H1 (cell line): ENCODE measurements around the gene CHD3.

Source experiments
- ASH2L ChIP-seq: fragments of 200-600, 300-600 bp; sonication (generic); IDR thresholded peaks from one replicate; pipeline ENCODE4 v1.7.1; 2017; ENCODE audit warnings: low read length
- EGR1 ChIP-seq: IDR thresholded peaks from 2 replicates; pipeline ENCODE4 v1.6.1; 2011; ENCODE audit warnings: low read depth, low read length, borderline replicate concordance
- EP300 ChIP-seq, 2 experiments: IDR thresholded peaks; 1 replicate in 1 of 2; 2 replicates in 1 of 2; pipeline ENCODE4 v1.6.1; 2011 to 2012; ENCODE audit warnings: low read depth in 2 of 2, low read length in 2 of 2, mild to moderate bottlenecking in 2 of 2, borderline replicate concordance in 1 of 2, inconsistent platforms in 1 of 2, moderate library complexity in 1 of 2
- EZH2 ChIP-seq: fragments of 200-600 bp; sonication (generic); IDR thresholded peaks from 2 replicates; pipeline ENCODE4 v1.7.1; 2012; ENCODE audit warnings: low read depth, mild to moderate bottlenecking, moderate library complexity, low read length, inconsistent platforms; ENCODE audit not compliant: severe bottlenecking
- POLR2A ChIP-seq, 2 experiments: IDR thresholded peaks; 1 replicate in 1 of 2; 2 replicates in 1 of 2; pipeline ENCODE4 v1.6.1; 2011; ENCODE audit warnings: low read depth in 2 of 2, low read length in 2 of 2, mild to moderate bottlenecking in 2 of 2; ENCODE audit errors: control extremely low read depth in 1 of 2
- POU5F1 ChIP-seq: IDR thresholded peaks from 2 replicates; pipeline ENCODE4 v1.6.1; 2011; ENCODE audit warnings: low read depth, mild to moderate bottlenecking, low read length, moderate library complexity
- SRF ChIP-seq: IDR thresholded peaks from 2 replicates; pipeline ENCODE4 v1.6.1; 2011; ENCODE audit warnings: mild to moderate bottlenecking, low read depth, low read length, moderate library complexity
- TAF1 ChIP-seq: IDR thresholded peaks from 2 replicates; pipeline ENCODE4 v1.6.1; 2011; ENCODE audit warnings: mild to moderate bottlenecking, low read depth, low read length
- TF ChIP-seq, protein P1 (sequence below), 3 experiments: IDR thresholded peaks; 1 replicate in 2 of 3; 2 replicates in 1 of 3; pipeline versions ENCODE4 v1.5.1 to v1.6.1; 2011; ENCODE audit warnings: low read length in 3 of 3, mild to moderate bottlenecking in 3 of 3, inconsistent platforms in 2 of 3, low read depth in 1 of 3, moderate library complexity in 1 of 3; ENCODE audit not compliant: insufficient read depth in 1 of 3; ENCODE audit errors: control extremely low read depth in 1 of 3
- TF ChIP-seq, protein P2 (sequence below): IDR thresholded peaks from 2 replicates; pipeline ENCODE4 v1.6.1; 2012; ENCODE audit warnings: inconsistent platforms

DNA sequence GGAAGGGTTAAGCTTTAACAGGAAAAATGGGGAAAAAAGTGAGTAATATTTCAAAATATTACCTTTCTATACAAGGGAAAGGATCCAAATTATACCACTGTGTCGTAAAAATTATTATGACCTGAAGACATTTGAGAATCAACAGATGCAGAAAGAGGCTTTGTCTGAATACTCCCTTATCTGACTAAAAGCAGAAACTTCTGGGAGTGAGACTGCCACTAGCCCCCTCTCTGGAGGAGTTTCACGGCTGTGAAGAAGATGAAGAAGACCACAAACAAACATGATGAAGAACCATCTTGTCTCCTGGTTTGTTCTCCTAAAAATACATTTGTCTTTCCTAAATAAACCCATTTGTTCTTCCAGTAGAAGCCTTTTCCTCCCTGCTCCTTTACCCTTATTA is 72.8 kb downstream of the CHD3 start:
- TF ChIP-seq SRF (no peak), POU5F1 (no peak), TAF1 (no peak), EP300 (IDR thresholded peaks at IDR 0.05; ENCODE audit: borderline replicate concordance in 1 of 2, low read depth in 2 of 2, low read length in 2 of 2) (no peak), ASH2L (no peak), EGR1 (no peak), POLR2A (IDR thresholded peaks at IDR 0.05; ENCODE audit: control extremely low read depth in 1 of 2, low read depth in 2 of 2, low read length in 2 of 2) (no peak), EZH2 (no peak)
- TF ChIP-seq, protein P1, sequence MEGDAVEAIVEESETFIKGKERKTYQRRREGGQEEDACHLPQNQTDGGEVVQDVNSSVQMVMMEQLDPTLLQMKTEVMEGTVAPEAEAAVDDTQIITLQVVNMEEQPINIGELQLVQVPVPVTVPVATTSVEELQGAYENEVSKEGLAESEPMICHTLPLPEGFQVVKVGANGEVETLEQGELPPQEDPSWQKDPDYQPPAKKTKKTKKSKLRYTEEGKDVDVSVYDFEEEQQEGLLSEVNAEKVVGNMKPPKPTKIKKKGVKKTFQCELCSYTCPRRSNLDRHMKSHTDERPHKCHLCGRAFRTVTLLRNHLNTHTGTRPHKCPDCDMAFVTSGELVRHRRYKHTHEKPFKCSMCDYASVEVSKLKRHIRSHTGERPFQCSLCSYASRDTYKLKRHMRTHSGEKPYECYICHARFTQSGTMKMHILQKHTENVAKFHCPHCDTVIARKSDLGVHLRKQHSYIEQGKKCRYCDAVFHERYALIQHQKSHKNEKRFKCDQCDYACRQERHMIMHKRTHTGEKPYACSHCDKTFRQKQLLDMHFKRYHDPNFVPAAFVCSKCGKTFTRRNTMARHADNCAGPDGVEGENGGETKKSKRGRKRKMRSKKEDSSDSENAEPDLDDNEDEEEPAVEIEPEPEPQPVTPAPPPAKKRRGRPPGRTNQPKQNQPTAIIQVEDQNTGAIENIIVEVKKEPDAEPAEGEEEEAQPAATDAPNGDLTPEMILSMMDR (IDR thresholded peaks at IDR 0.05; ENCODE audit: control extremely low read depth in 1 of 3, insufficient read depth in 1 of 3, low read depth in 1 of 3, low read length in 3 of 3): no peak
- TF ChIP-seq, protein P2, sequence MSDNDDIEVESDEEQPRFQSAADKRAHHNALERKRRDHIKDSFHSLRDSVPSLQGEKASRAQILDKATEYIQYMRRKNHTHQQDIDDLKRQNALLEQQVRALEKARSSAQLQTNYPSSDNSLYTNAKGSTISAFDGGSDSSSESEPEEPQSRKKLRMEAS: no peak
